Skeletal muscle satellite cell (primary cell): ENCODE data around the gene EXOC6B.
"Not testable (repeated sequence)": the region's sequence is repeated elsewhere in the genome, so short reads cannot be mapped to it uniquely, and the experiment has no call there.

Source experiments
- H3K27me3 ChIP-seq: 2 replicates; pipeline ENCODE4 v1.7.0; 2013; ENCODE audit warnings: low read length; ENCODE audit not compliant: control insufficient read depth, insufficient read depth
- H3K36me3 ChIP-seq: 2 replicates; pipeline ENCODE4 v1.7.0; 2013; ENCODE audit warnings: mild to moderate bottlenecking, control low read depth, low read length; ENCODE audit not compliant: insufficient read depth
- H3K4me1 ChIP-seq: 2 replicates; pipeline ENCODE4 v1.7.0; 2013; ENCODE audit warnings: low read length; ENCODE audit not compliant: control insufficient read depth, insufficient read depth
- H3K4me2 ChIP-seq: 2 replicates; pipeline ENCODE4 v1.7.0; 2013; ENCODE audit warnings: mild to moderate bottlenecking, low read length
- H3K4me3 ChIP-seq: 2 replicates; pipeline ENCODE4 v1.7.0; 2013; ENCODE audit warnings: low read length
- H3K9ac ChIP-seq: 2 replicates; pipeline ENCODE4 v1.7.0; 2013; ENCODE audit warnings: mild to moderate bottlenecking, low read depth, low read length, moderate library complexity
- H3K9me3 ChIP-seq: replicated peaks from 2 replicates; pipeline ENCODE4 v1.7.0; 2013; ENCODE audit warnings: mild to moderate bottlenecking, control low read depth, low read length

Gene EXOC6B

GRCh38 chr2:72475246-72475645 is 350.6 kb downstream of the EXOC6B start:
- Histone ChIP-seq H3K4me3 (no peak overlapping the region), H3K9me3 (no peaks in the 10 kb centered on the region), H3K4me1 (no peaks in the 10 kb centered on the region), H3K9ac (no peak overlapping the region), H3K27me3 (no peaks in the 10 kb centered on the region), H3K4me2 (no peak overlapping the region), H3K36me3 (no peaks in the 10 kb centered on the region)

DNA sequence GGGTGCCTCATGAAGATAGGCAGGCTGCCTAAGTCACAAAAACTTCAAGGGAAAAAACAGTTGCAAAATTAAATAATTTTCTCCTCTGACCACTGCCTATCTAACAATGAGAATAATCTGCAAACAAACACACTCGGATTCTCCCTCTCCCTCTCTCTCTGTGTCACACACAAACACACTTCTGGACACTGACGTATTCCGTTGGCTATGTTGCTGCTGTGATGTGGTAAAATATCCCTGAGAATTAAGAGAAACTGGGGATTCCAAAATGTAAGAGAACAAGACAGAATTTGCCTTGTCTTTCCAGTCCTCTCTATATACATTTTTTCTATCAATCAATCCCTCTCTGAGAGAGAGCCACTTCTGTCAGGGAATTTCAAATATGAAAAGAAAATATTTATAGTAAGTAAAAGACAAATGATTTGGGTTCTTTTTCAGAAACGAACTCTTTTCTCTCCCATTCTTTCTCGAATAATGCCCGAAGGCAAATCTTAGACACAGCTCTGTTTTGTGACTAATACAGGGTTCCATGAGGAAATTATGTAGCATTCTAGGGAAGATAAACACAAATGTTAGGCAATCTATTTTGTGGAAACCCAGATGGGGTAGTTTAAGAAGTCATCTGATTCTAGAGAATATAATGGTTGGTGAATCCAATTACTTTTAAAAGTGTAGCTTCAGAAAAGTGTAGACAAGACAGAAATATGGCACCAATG is 367.9 kb downstream of the EXOC6B start:
- Histone ChIP-seq H3K4me3 (no peak overlapping the region), H3K9me3 (no peaks in the 10 kb centered on the region), H3K36me3 (no peaks in the 10 kb centered on the region), H3K4me2 (no peak overlapping the region), H3K27me3 (no peaks in the 10 kb centered on the region), H3K9ac (no peak overlapping the region), H3K4me1 (no peaks in the 10 kb centered on the region)

GRCh38 chr2:72454189-72454588 is 371.6 kb downstream of the EXOC6B start:
- no peak overlapping the region for H3K9ac ChIP-seq
- H3K27me3 ChIP-seq = no peaks in the 10 kb centered on the region
- H3K4me1 ChIP-seq = no peaks in the 10 kb centered on the region
- H3K9me3 ChIP-seq = no peaks in the 10 kb centered on the region
- no peaks in the 10 kb centered on the region for H3K36me3 ChIP-seq
- no peak overlapping the region for H3K4me3 ChIP-seq
- no peak overlapping the region for H3K4me2 ChIP-seq

DNA sequence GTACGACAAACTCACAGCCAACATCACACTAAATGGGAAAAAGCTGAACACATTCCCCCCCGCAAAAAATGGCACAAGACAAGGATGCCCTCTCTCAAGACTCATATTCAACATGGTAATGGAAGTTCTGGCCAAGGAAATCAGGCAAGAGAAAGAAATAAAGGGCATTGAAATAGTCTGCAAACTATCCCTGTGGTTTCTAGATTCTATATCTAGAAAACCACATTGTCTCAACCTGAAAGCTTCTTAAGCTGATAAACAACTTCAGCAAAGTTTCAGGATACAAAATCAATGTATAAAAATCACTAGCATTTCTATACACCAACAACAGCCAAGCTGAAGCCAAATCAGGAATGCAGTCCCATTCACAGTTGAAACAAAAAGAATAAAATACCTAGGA is 383.6 kb downstream of the EXOC6B start:
- Histone ChIP-seq H3K4me2 (no peak overlapping the region), H3K9me3 (no peaks in the 10 kb centered on the region), H3K4me3 (no peak overlapping the region), H3K4me1 (no peaks in the 10 kb centered on the region), H3K27me3 (no peaks in the 10 kb centered on the region), H3K9ac (no peak overlapping the region), H3K36me3 (no peaks in the 10 kb centered on the region)

DNA sequence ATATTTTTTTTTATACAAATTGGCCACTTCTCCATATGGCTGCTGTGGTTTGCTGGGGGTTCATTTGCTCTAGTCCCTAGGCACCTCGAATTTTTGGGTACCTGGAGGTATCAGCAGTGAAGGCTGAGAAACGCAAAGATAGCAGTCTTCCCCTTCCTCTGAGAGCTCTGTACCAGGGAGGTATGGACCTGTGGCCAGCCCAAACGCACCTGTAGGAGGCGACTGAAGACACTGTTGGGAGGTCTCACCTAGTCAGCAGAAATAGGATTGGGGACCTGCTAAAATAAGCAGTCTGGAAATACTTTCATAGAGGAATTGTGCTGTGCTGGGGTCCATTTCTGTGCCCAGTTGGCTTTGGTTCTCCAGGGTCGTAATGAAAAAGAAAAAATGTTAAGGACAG is 385.9 kb downstream of the EXOC6B start:
- Histone ChIP-seq H3K27me3 (no peaks in the 10 kb centered on the region), H3K4me2 (no peak overlapping the region)

DNA sequence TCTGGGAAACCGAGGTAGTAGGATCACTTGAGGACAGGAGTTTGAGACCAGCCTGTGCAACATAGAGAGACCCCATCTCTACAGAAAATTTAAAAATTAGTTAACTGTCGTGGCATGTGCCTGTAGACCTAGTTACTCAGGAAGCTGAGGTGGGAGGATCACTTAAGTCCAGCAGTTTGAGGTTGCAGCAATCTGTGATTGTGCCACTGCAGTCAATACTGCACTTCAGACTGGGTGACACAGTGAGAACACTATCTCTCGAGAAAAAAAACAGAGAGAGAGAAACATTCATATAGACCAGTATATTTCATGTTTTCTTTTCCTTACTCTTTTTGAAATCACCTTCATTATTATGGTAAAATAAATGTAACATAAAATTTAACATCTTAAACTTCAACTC is 387.5 kb downstream of the EXOC6B start:
- Histone ChIP-seq H3K4me1 (no peaks in the 10 kb centered on the region), H3K36me3 (no peaks in the 10 kb centered on the region), H3K4me2 (no peak overlapping the region), H3K9ac (no peak overlapping the region), H3K27me3 (no peaks in the 10 kb centered on the region), H3K4me3 (no peak overlapping the region), H3K9me3 (no peaks in the 10 kb centered on the region)

More for the DNA sequence above, 385.9 kb downstream of the EXOC6B start:
- no peak overlapping the region for H3K4me3 ChIP-seq
- no peaks in the 10 kb centered on the region for H3K4me1 ChIP-seq
- H3K9ac ChIP-seq = no peak overlapping the region
- no peaks in the 10 kb centered on the region for H3K36me3 ChIP-seq
- no peaks in the 10 kb centered on the region for H3K9me3 ChIP-seq

DNA sequence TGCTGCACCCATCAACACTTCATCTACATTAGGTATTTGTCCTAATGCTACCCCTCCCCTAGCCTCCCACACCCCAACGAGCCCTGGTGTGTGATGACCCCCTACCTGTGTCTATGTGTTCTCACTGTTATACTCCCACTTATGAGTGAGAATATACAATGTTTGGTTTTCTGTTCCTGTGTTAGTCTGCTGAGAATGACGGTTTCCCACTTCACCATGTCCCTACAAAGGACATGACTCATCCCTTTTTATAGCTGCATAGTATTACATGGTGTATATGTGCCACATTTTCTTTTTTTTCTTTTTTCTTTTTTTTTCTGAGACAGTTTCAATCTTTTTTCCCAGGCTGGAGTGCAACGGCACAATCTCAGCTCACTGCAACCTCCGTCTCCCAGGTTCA is 394.1 kb downstream of the EXOC6B start:
- no peaks in the 10 kb centered on the region for H3K27me3 ChIP-seq
- no peak overlapping the region for H3K4me3 ChIP-seq
- H3K9ac ChIP-seq = no peak overlapping the region
- H3K4me1 ChIP-seq = no peaks in the 10 kb centered on the region
- H3K4me2 ChIP-seq = no peak overlapping the region
- no peaks in the 10 kb centered on the region for H3K9me3 ChIP-seq
- no peaks in the 10 kb centered on the region for H3K36me3 ChIP-seq

DNA sequence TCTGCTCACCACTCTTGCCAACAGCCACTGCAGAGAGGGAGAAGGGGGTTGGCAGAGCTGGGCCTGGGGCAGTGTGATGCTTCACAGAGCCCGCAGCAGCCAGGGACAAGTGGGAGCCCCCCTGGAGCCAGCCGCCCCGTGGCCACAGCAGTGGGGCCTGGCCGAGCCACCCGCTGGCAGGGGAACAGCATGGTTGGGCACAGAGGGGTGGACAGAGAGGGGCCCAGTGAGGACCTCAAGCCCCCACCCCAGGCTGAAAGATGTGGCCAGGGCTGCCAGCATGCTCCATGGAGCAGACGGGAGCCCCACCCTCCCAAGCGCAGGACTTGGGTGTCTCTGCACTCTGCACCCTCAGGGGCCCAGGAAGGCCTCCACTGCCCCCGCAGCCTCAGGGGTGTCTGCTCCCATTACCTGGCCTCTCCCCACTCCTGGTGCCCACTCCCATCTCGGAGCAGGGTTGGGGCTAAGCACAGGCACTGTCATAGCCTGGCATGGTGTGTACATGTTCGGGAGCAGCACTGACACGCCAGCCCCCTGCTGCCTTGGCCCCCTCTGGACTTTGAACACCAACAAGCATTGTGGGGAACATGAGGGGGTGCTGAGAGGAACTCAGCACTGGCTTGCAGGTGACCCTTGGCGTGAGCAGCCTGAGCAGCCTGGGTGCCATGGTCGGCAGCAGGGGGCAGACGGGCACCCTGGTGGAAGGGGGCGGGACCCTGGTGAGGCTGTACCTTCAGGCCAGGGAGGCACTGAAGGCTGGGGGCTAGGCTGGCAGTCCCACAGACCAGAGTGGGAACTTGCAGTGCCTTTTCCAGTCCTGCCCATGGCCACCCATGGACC is 398.6 kb downstream of the EXOC6B start:
- no peak overlapping the region for H3K9ac ChIP-seq
- no peaks in the 10 kb centered on the region for H3K36me3 ChIP-seq
- no peaks in the 10 kb centered on the region for H3K27me3 ChIP-seq
- no peak overlapping the region for H3K4me2 ChIP-seq
- H3K4me1 ChIP-seq = no peaks in the 10 kb centered on the region
- no peak overlapping the region for H3K4me3 ChIP-seq
- no peaks in the 10 kb centered on the region for H3K9me3 ChIP-seq

DNA sequence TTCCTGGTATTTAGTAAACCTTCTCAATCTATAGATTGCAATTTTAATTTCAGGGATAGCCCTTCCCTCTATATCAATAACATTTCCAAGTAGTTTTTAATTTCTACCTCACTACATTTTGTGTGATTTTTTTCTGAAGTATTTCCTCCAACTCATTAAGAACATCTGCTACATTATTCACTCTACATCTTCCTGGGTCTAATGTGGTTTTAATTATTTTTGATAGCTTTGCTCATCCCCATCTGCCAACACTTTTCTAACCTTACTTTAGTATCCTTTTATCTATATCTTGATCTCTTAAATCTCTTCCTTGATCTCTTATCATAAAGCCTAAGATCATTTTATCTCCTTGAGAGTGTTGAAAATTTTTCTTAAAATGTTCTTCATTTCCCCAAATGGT is 399.8 kb downstream of the EXOC6B start:
- no peak overlapping the region for H3K4me2 ChIP-seq
- H3K4me1 ChIP-seq = no peaks in the 10 kb centered on the region
- no peaks in the 10 kb centered on the region for H3K9me3 ChIP-seq
- H3K27me3 ChIP-seq = no peaks in the 10 kb centered on the region
- H3K36me3 ChIP-seq = no peaks in the 10 kb centered on the region
- H3K4me3 ChIP-seq = no peak overlapping the region
- H3K9ac ChIP-seq = no peak overlapping the region

DNA sequence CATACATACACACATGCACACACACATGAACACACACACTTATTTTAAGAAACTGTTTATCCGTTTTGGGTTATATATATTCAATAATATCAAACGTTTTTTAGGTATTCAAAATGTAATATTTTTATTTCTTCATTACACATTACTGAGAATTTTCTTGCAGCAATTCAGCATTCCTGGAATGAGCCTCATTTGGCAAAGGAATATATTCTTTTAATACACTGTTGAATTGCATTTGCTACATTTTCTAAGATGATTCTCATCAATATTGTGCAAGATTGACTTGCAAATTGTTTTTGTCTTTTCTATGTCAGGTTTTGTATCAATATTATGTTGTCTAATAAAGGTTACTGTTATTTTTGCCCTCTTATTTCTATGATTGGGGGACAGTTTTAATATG is 402.1 kb downstream of the EXOC6B start:
- H3K4me2 ChIP-seq = no peak overlapping the region
- no peak overlapping the region for H3K9ac ChIP-seq
- H3K4me1 ChIP-seq = no peaks in the 10 kb centered on the region
- H3K27me3 ChIP-seq = no peaks in the 10 kb centered on the region
- no peak overlapping the region for H3K4me3 ChIP-seq
- no peaks in the 10 kb centered on the region for H3K36me3 ChIP-seq
- no peaks in the 10 kb centered on the region for H3K9me3 ChIP-seq

DNA sequence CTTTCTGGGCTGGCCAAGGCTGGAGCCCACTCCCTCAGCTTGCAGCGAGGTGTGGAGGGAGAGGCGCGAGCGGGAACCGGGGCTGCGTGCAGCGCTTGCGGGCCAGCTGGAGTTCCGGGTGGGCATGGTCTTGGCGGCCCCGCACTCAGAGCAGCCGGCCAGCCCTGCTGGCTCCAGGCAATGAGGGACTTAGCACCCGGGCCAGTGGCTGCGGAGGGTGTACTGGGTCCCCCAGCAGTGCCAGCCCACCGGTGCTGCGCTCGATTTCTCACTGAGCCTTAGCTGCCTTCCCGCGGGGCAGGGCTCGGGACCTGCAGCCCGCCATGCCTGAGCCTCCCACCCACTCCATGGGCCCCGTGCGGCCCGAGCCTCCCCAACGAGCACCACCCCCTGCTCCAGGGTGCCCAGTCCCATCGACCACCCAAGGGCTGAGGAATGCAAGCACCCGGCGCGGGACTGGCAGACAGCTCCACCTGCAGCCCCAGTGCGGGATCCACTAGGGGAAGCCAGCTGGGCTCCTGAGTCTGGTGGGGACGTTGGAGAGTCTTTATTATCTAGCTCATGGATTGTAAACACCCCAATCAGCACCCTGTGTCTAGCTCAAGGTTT is 404.0 kb downstream of the EXOC6B start:
- H3K36me3 ChIP-seq, H3K9me3 ChIP-seq, H3K27me3 ChIP-seq, H3K4me1 ChIP-seq, H3K9ac ChIP-seq, H3K4me3 ChIP-seq, H3K4me2 ChIP-seq: not testable (repeated sequence)
